ENCODE measurements around the gene HLA-E. TPM values are rescaled to one million over a fixed set of nuclear protein-coding genes. Genes with fewer than 3 reads are reported as not detected.
A peak's percentile ranks its signal among the peaks of the same experiment; 100 is the strongest.

HLA-E gene
- total and polyA plus RNA-seq, 10 of the 15 experiments (the other 5 are each of a cell fraction or from before 2014, with no cell fraction given) = 35.1 to 483 (median 267) TPM

DNA sequence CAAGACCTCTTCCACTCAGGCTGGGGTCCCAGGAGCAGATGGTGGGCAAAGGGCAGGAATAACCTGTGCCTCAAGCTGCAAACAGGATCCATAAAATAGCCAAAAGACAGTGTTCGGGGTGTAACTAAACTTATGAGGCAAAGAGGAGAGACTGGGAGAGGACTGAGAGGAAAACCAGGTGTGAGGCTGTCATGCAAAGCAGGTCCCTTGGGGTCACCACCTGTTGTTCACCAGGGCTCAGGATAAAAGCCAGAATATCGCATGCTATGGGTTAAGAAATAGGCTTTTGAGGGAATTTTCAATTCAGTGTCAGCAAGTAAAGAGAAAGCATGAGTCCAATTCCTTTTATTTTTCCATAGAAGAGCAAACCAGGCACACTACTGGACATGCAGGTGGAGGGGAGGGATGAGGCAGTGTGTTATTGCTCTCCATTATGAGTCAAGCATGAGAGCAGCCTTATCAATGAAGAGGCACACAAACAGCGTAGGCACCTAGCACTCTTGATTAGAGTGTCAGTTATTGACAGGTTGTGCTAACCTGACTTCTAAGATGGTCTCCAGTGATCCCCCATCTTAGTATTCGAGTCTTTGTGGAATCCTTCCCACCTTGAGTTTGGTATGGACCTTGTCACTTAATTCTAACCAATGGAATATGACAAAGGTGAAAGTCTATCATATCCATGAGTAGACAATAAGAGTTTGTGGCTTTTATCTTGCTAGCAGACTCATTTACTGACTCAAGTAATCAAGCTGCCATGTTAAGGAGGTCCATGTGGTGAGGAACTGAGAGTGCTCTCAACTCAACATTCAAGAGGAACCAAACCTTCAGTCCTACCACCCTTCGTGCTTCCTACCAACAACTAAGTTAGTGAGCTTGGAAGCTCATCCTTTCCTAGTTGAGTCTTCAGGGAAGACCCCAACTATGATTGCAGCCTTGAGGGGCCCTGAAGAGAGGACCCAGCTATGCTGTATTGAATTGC lies 18.8 kb downstream of the HLA-E start:
- H3K9me3 ChIP-seq (replicated peaks; ENCODE audit: control insufficient read depth, insufficient read depth, low read length) = no peaks in the 10 kb centered on the region
- peak overlapping the region; percentile 97 for H3K27ac ChIP-seq (ENCODE audit: control insufficient read depth, insufficient read depth)
- peak overlapping the region; percentile 75 for H3K4me2 ChIP-seq (ENCODE audit: control insufficient read depth, insufficient read depth)
- FAIRE-seq (peak; percentile 66), DNase-seq (ENCODE audit: low read depth, low spot score) (no peak), ATAC-seq (peak; percentile 80)
- RAD21 ChIA-PET (ENCODE audit: unreplicated experiment) = interaction anchor here (0.8 to 3.4 kb wide), 6 partner anchors 8 to 49 kb away, joined by 3 to 30 read pairs (median 6); partner anchors contain the start of gene PRR3
- intact Hi-C loops (cut with micrococcal nuclease; ENCODE audit: unreplicated experiment) = loop anchor here (2.0 kb wide), 2 partner anchors 19 to 21 kb away; partner anchors contain the start of gene HLA-E
- in situ Hi-C loops (cut with MboI) = no loop called here
- peak overlapping the region; percentile 67 for H3K9ac ChIP-seq (ENCODE audit: control insufficient read depth, insufficient read depth, low read length)
- peak overlapping the region; percentile 26 for H2AFZ ChIP-seq (ENCODE audit: control insufficient read depth, low read depth, low read length)
- no peaks in the 10 kb centered on the region for H3K79me2 ChIP-seq (ENCODE audit: control insufficient read depth, insufficient read depth, low read length)
- SMC1A ChIA-PET (ENCODE audit: uncharacterized antibody, unreplicated experiment) = interaction anchor here (0.6 to 5.1 kb wide), 11 partner anchors 8 to 210 kb away, joined by 3 to 71 read pairs (median 5); no protein-coding TSS in a partner anchor
- WGBS (ENCODE audit: insufficient coverage, insufficient replicate concordance, low lambda C conversion rate, missing lambda C conversion rate) = 12% methylated on average over 5 of the region's 5 CpGs
- H4K20me1 ChIP-seq (ENCODE audit: control insufficient read depth, insufficient read depth) = no peaks in the 10 kb centered on the region
- H3K4me3 ChIP-seq = peak overlapping the region; percentile 31; the same call in 1 of the 2 replicates
- H3K36me3 ChIP-seq (ENCODE audit: control insufficient read depth in 2 of 2, insufficient read depth in 2 of 2, low read length in 1 of 2) = no peaks in the 10 kb centered on the region
- no TSS peak for BruUV-seq (replicated peaks)
- H3K4me1 ChIP-seq (ENCODE audit: control insufficient read depth, insufficient read depth, low read length) = peaks cover 53% of the 10 kb centered on the region
- no peaks in the 10 kb centered on the region for H3K27me3 ChIP-seq (replicated peaks in 1 of 2; ENCODE audit: control insufficient read depth in 2 of 2, insufficient read depth in 2 of 2, low read length in 1 of 2)
- POLR2A ChIA-PET = interaction anchor here (0.6 to 2.9 kb wide), 4 partner anchors 9 to 25 kb away, joined by 3 to 16 read pairs (median 11); no protein-coding TSS in a partner anchor
- CTCF ChIA-PET = interaction anchor here (0.8 to 3.7 kb wide), 7 partner anchors 15 to 89 kb away, joined by 3 to 23 read pairs (median 7); no protein-coding TSS in a partner anchor
- TF ChIP-seq BRCA1 (IDR thresholded peaks at IDR 0.05; ENCODE audit: low read depth, low read length) (no peak), ASH2L (IDR thresholded peaks at IDR 0.05; ENCODE audit: borderline replicate concordance, low read depth) (no peak), EGR1 (IDR thresholded peaks at IDR 0.05; ENCODE audit: borderline replicate concordance in 1 of 2, low read depth in 2 of 2, low read length in 2 of 2) (no peak), DPF2 (IDR thresholded peaks at IDR 0.05) (no peak), ETV6 (conservative IDR thresholded peaks at IDR 0.05 in 1 of 2, IDR thresholded peaks at IDR 0.05 in 1 of 2; ENCODE audit: borderline replicate concordance in 1 of 2, low read depth in 1 of 2) (peak in 1 of 2 experiments; percentile 78; a peak in 2 of 4 replicates), STAT1 (conservative IDR thresholded peaks at IDR 0.05) (no peak), SREBF1 (IDR thresholded peaks at IDR 0.05; ENCODE audit: low read length) (no peak), KLF5 (IDR thresholded peaks at IDR 0.05; ENCODE audit: partially characterized antibody) (no peak), TCF3 (IDR thresholded peaks at IDR 0.05; ENCODE audit: borderline replicate concordance, insufficient read depth, low read depth, low read length) (peak; percentile 78), RAD51 (IDR thresholded peaks at IDR 0.05) (no peak), MEF2B (IDR thresholded peaks at IDR 0.05; ENCODE audit: partially characterized antibody, poor library complexity, severe bottlenecking) (peak; percentile 38), SIX5 (IDR thresholded peaks at IDR 0.05; ENCODE audit: low read depth, low read length, severe bottlenecking) (no peak), CREM (IDR thresholded peaks at IDR 0.05; ENCODE audit: low read depth) (peak; percentile 10; the same call in 1 of the 2 replicates), BCL11A (IDR thresholded peaks at IDR 0.05; ENCODE audit: low read depth, low read length) (no peak), PML (IDR thresholded peaks at IDR 0.05; ENCODE audit: low read length) (no peak), EED (IDR thresholded peaks at IDR 0.05; ENCODE audit: low read depth) (peak; percentile 56; the same call in 1 of the 2 replicates), WRNIP1 (IDR thresholded peaks at IDR 0.05; ENCODE audit: borderline replicate concordance, low read depth, low read length) (no peak)
- TF ChIP-seq, protein P1, sequence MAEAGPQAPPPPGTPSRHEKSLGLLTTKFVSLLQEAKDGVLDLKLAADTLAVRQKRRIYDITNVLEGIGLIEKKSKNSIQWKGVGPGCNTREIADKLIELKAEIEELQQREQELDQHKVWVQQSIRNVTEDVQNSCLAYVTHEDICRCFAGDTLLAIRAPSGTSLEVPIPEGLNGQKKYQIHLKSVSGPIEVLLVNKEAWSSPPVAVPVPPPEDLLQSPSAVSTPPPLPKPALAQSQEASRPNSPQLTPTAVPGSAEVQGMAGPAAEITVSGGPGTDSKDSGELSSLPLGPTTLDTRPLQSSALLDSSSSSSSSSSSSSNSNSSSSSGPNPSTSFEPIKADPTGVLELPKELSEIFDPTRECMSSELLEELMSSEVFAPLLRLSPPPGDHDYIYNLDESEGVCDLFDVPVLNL (IDR thresholded peaks at IDR 0.05; ENCODE audit: low read depth, low read length) = no peak
- TF ChIP-seq, protein P2, sequence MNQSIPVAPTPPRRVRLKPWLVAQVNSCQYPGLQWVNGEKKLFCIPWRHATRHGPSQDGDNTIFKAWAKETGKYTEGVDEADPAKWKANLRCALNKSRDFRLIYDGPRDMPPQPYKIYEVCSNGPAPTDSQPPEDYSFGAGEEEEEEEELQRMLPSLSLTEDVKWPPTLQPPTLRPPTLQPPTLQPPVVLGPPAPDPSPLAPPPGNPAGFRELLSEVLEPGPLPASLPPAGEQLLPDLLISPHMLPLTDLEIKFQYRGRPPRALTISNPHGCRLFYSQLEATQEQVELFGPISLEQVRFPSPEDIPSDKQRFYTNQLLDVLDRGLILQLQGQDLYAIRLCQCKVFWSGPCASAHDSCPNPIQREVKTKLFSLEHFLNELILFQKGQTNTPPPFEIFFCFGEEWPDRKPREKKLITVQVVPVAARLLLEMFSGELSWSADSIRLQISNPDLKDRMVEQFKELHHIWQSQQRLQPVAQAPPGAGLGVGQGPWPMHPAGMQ (IDR thresholded peaks at IDR 0.05; ENCODE audit: borderline replicate concordance) = no peak
- TF ChIP-seq, protein P3, sequence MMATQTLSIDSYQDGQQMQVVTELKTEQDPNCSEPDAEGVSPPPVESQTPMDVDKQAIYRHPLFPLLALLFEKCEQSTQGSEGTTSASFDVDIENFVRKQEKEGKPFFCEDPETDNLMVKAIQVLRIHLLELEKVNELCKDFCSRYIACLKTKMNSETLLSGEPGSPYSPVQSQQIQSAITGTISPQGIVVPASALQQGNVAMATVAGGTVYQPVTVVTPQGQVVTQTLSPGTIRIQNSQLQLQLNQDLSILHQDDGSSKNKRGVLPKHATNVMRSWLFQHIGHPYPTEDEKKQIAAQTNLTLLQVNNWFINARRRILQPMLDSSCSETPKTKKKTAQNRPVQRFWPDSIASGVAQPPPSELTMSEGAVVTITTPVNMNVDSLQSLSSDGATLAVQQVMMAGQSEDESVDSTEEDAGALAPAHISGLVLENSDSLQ (IDR thresholded peaks at IDR 0.05) = peak; percentile 39; the same call in 1 of the 2 replicates

All from GM12878 (cell line).